T-helper 9 cell (primary cell): ENCODE results near the gene SKOR1.

Experiments
- DNase-seq: peaks from one replicate; pipeline ENCODE4 v3.0.0-alpha.2; 2020

SKOR1 gene

DNA sequence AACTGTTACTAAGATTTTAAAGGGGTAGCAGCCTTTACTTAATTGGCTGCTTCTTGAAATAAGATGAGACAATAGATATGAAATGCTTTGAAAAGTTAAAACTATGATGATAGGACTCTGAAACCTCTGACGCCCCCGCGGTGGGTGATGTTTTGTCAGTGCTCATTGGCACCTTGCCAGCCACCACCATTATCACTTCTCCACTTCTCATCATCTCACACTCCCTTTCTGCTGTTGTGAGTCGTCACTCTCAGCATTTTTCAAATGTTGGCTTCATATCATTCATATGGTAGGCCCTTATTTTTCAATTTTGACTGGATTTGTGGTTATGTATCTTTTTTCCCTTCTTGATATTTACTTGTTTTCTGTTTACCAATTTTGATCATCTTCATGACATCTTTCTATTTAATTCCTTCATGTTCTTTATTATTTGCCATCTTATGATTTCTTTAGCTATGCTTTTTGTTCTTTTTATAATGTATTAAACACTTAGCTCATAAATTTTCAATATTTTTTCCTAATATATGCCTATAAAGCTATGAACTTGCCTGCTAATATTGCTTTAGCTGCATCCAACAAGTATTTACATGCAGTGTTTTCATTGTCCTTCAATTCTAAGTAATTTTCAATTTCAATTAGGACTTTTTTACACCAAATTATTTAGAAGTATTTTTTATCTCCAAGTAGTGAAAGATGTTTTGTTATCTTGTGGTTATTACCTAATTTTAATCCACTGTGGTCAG is 30.3 kb upstream of the SKOR1 start:
- DNase-seq, result no peak

GRCh38 chr15:67796196-67797127 is 28.8 kb upstream of the SKOR1 start:
- DNase-seq, result no peak

DNA sequence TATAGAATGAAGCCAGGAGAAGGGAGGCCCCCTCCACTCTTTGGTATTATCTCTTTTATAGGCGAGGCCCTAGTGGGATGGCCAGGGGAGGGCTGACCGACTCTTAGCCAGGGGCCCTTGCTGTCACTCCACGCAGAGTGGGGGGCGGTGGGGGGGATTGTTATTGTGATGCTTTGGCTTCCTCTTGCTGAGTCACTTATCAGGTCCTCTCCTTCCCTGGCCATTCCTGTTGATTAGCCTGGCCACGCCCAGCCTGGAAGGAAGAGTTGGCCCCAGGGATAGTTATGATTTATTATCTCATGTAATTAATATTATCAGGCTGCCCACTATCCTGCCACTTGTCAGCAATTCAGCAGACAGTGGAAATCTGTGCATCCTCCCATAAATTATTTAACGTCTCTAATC is 25.5 kb upstream of the SKOR1 start:
- no peak for DNase-seq

DNA sequence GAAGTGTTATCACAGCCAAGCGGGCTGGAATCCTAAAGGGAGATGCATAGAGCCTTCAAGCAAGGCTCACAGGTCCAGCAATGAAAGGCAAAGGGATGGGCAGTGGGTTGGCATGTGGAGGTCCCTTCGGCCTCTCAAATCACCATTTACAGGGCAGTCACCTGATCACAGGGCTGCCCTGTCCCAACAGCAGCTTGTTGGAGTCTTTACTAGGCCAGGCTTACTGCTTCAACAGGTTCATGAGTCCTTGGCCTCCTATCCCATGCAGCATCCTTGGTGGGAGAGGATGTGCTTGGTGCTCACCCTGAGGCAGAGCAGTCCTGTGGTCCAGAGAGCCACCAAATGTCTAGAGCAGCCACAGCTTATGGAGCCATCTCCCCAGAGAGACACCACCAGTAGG is 24.2 kb upstream of the SKOR1 start:
- DNase-seq, result no peak

DNA sequence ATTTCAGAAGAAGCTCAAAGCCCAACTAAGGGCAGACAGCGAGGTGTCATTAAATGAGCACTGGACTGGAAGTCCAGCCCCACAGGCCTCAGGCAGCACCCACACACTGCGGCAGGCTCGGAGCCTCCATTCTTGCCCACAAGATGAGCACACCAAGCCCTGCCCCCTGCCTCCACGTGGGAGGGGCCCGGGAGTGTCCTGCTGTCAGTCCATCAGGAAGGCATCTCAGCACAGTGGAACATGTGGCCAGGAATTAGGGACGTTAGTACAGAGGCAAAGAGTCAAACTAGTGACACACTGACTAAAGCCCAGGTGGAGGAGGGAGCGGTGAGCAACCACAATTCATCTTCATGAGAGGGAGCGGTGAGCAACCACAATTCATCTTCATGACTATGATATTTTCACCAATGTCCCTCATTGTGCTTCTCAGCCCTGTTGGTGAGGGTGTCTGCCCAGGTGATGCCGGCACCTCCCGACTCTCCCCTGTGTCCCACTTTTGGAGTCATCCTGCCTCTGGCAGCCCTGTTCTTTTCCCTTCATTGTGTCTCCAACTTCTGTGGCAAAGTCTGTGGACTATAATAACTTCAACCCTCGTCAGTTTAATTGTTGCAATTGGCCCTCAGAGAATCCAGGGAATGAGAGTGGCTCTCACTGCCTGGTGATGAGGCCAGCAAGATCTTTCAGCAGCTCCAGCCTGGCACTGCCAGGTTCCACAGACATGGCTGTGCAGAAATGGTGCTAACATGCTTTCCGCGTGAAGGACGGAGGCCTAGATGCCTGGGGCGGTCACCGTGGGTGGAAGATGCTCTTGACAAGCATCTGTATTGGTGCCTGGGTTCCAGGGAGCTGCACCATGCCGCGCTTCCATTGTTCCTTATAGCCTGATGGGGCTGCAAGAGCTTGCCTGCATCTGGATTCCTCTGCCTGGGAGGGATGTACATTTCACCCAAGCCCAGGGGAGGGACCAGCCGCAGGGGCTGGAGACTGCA is 23.1 kb upstream of the SKOR1 start:
- DNase-seq, result no peak

DNA sequence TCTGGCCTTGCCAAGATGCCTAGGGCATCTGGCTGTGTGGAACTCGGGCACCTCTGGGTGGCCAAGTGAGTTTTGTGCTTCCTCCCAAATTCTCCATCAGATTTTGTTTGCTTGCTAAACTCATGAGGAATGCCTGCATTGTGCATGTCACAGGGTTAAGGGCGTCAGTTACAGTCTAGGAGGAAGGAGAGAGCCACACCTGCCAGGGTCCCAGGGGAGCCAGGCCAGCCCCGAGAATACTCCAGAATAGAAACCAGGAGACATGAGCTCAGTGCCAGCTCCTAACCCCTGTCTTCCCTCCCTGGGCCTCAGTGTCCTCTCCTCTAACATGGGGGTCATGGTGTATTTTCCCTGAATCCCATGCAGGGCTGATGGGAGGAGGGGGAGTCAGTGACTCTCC is 22.0 kb upstream of the SKOR1 start:
- no peak for DNase-seq

GRCh38 chr15:67803996-67804843 is 21.1 kb upstream of the SKOR1 start:
- no peak for DNase-seq

DNA sequence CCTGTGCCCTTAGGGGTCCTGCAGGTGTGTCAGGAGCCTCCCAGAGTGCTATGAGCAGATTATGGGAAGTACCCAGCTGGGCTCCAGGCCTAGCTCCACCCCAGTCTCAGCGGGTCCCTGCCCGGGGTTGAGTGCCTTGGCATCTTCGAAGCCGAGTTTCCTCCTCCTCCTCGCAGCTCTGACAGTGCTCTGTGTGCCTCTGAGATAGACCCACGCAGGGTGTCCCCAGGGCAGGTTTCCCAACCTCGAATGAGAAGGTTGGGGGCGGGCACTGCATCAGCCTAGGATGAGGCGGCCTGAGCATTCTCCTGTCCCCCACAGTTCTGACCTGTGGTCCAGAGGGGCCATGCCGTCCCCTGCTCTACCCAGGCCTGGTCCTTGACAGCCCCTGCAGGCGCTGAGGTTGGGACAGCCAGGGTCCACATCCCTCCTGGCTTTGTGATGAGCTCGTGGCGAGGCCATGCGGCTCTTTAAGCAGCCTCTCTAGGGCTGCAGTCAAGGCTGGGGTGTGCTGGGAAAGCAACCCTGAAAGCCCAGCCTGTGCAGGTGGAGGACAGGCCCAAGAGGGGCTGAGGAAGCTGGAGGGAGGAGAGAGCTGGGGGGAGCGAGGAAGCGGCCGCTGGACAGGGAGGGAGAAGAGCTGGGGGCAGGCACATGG is 20.2 kb upstream of the SKOR1 start:
- DNase-seq, result no peak

GRCh38 chr15:67805666-67806516 is 19.4 kb upstream of the SKOR1 start:
- DNase-seq, result no peak

GRCh38 chr15:67806536-67806935 is 18.8 kb upstream of the SKOR1 start:
- no peak for DNase-seq

- no peak for DNase-seq
These were observed 18.2 kb upstream of the SKOR1 start for GRCh38 chr15:67807141-67807540.

DNA sequence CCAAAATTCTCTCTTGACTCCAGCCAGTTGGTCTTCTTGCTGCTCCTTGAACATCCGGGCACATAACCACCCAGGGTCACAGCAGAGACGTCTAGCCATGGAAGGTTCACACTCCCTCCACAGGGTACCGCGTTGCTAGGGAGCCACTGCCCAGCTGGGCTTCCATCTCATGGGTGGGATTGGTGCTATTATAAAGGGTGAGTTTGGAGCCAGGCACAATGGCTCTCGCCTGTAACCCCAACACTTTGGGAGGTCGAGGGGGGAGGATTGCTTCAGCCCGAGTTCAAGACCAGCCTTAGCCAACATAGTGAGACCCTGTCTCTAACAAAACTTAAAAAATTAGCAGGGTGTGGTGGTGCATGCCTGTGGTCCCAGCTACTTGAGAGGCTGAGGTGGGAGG is 17.5 kb upstream of the SKOR1 start:
- DNase-seq, result no peak

DNA sequence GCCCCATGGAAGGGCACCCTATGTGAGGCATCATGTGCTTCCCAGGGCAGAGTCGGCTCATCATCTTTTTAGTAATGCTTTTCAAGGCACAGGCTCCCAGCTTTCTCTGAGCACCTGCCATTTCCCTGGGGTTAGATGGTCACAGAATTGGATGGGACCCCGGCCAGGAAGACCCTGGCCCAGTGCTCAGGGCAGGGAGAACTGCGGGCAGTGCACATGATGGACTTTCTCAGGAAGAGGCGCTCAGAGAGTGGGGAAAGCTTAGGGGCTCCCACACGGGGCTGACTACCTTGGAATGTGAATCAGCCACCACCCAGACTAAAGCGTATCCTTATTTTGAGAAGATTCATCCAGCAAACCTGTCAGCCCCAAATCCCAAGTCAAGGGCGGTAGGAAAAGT is 16.5 kb upstream of the SKOR1 start:
- DNase-seq, result no peak

- DNase-seq, result no peak
These were observed 15.9 kb upstream of the SKOR1 start for GRCh38 chr15:67809441-67809840.

- no peak for DNase-seq
These were observed 15.4 kb upstream of the SKOR1 start for GRCh38 chr15:67809866-67810265.

GRCh38 chr15:67812241-67812644 is 13.1 kb upstream of the SKOR1 start:
- DNase-seq, result no peak

- DNase-seq, result no peak
These were observed 12.1 kb upstream of the SKOR1 start for GRCh38 chr15:67813104-67813634.

GRCh38 chr15:67815036-67815592 is 10.2 kb upstream of the SKOR1 start:
- no peak for DNase-seq

DNA sequence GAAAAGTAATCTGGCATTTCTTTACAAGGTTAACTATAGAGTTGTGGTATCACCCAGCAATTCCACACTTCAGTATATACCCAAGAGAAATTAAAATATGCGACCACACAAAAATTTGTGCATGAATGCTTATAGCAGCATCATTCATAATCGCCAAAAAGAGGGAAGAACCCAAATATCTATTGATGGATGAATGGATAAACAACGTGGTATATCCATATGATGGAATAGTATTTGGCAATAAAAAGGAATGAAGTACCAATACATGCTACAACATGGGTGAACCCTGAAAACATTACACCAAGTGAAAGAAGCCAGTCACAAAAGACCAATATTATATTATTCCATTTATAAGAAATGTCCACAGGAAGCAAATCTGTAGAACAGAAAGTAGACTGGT is 8.6 kb upstream of the SKOR1 start:
- DNase-seq, result no peak

DNA sequence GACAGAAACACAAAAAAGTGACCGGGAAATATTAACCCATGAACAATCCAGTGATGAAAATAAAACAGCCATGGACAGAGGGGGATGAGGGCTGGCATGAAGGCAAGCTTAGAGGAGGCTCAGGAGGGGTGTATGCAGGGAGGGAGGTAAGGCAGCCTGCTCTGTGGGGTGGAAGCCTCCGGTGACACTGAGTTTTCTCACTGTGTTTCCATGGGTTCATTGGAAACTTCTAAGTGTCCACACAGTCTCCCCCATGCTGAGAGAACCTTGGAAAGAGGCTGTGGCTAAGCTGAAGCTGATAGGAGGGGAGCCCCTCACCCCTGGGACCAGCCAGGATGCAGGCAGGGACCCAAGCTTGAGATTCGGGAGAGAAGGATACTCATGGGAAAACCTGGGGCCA is 6.8 kb upstream of the SKOR1 start:
- DNase-seq, result no peak
